GM21360 (cell line): ENCODE measurements around the gene PTGFRN.

ENCODE experiments used
- ATAC-seq: cut with Tn5 transposase; IDR thresholded peaks from one replicate; pipeline ENCODE4 v1.9.1; 2021; ENCODE audit warnings: mild to moderate bottlenecking, moderate library complexity; ENCODE audit not compliant: unreplicated experiment

Gene PTGFRN

GRCh38 chr1:116887212-116887611, 22.5 kb upstream of the PTGFRN start:
- ATAC-seq: no peak

- no peak for ATAC-seq
These were observed 20.3 kb upstream of the PTGFRN start for GRCh38 chr1:116889380-116889779.

- no peak for ATAC-seq
These were observed 18.2 kb upstream of the PTGFRN start for GRCh38 chr1:116891396-116892079.

- ATAC-seq: no peak
These were observed 14.6 kb upstream of the PTGFRN start for GRCh38 chr1:116895073-116895472.

GRCh38 chr1:116899529-116899928, 10.2 kb upstream of the PTGFRN start:
- ATAC-seq: no peak

- ATAC-seq: no peak
These were observed 9.0 kb upstream of the PTGFRN start for GRCh38 chr1:116900471-116901365.

GRCh38 chr1:116902027-116902426, 7.7 kb upstream of the PTGFRN start:
- ATAC-seq: no peak

GRCh38 chr1:116902723-116903383, 6.9 kb upstream of the PTGFRN start:
- ATAC-seq: no peak

GRCh38 chr1:116904791-116905320, 4.9 kb upstream of the PTGFRN start:
- no peak for ATAC-seq

- no peak for ATAC-seq
These were observed 2.9 kb upstream of the PTGFRN start for GRCh38 chr1:116906812-116907211.

- ATAC-seq: no peak
These were observed 2.4 kb upstream of the PTGFRN start for GRCh38 chr1:116907351-116907750.

- ATAC-seq: no peak
These were observed 1.4 kb upstream of the PTGFRN start for GRCh38 chr1:116908266-116908665.

GRCh38 chr1:116908820-116909511, 750 bp upstream of the PTGFRN start:
- no peak for ATAC-seq

- no peak for ATAC-seq
These were observed 867 bp downstream of the PTGFRN start for GRCh38 chr1:116910379-116911187.

- ATAC-seq: no peak
These were observed 1.5 kb downstream of the PTGFRN start for GRCh38 chr1:116911188-116911553.

GRCh38 chr1:116911779-116912469, 2.2 kb downstream of the PTGFRN start:
- no peak for ATAC-seq

- ATAC-seq: no peak
These were observed 3.1 kb downstream of the PTGFRN start for GRCh38 chr1:116912846-116913245.

GRCh38 chr1:116913941-116914340, 4.2 kb downstream of the PTGFRN start:
- ATAC-seq: no peak

- no peak for ATAC-seq
These were observed 5.0 kb downstream of the PTGFRN start for GRCh38 chr1:116914667-116915066.
